Subcutaneous adipose tissue (tissue), 4 donors: Measurements from ENCODE around the gene SMARCD3. TPM values are rescaled to one million over a fixed set of nuclear protein-coding genes. Genes with fewer than 3 reads are reported as not detected.

Experiments
- total RNA-seq, 4 donors: library from RNA; depleted of rRNA; stranded (reverse); fragments of >200 nt; gene quantifications; one replicate each; pipeline ENCODE4 v1.1.0, GENCODE V29; 2016
- TF ChIP-seq, protein P1 (sequence below): fragments of 450-650 bp; IDR thresholded peaks from one replicate; pipeline ENCODE4 v1.5.1; 2016; ENCODE audit warnings: low read depth, mild to moderate bottlenecking, control low read depth, antibody characterized with exemption, moderate library complexity

Gene SMARCD3
- total RNA-seq, 4 donors from 2014 or later: 15.9 to 38.2 (median 21.1) TPM

DNA sequence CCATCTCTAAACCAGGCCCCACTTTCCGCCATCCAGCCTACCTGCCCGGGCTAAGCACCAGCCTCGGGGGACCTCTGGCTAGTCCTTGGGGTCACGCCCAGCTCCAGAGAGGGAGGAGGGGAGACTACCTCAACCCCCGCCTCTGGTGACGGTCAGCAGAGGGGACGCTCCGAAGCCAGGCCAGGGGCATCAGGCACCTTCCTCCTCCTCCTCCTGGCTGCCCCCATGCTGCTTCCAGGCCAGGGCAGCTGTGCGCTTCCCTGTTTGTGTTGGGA, 4.0 kb upstream of the SMARCD3 start:
- TF ChIP-seq, protein P1, sequence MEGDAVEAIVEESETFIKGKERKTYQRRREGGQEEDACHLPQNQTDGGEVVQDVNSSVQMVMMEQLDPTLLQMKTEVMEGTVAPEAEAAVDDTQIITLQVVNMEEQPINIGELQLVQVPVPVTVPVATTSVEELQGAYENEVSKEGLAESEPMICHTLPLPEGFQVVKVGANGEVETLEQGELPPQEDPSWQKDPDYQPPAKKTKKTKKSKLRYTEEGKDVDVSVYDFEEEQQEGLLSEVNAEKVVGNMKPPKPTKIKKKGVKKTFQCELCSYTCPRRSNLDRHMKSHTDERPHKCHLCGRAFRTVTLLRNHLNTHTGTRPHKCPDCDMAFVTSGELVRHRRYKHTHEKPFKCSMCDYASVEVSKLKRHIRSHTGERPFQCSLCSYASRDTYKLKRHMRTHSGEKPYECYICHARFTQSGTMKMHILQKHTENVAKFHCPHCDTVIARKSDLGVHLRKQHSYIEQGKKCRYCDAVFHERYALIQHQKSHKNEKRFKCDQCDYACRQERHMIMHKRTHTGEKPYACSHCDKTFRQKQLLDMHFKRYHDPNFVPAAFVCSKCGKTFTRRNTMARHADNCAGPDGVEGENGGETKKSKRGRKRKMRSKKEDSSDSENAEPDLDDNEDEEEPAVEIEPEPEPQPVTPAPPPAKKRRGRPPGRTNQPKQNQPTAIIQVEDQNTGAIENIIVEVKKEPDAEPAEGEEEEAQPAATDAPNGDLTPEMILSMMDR: no peak

DNA sequence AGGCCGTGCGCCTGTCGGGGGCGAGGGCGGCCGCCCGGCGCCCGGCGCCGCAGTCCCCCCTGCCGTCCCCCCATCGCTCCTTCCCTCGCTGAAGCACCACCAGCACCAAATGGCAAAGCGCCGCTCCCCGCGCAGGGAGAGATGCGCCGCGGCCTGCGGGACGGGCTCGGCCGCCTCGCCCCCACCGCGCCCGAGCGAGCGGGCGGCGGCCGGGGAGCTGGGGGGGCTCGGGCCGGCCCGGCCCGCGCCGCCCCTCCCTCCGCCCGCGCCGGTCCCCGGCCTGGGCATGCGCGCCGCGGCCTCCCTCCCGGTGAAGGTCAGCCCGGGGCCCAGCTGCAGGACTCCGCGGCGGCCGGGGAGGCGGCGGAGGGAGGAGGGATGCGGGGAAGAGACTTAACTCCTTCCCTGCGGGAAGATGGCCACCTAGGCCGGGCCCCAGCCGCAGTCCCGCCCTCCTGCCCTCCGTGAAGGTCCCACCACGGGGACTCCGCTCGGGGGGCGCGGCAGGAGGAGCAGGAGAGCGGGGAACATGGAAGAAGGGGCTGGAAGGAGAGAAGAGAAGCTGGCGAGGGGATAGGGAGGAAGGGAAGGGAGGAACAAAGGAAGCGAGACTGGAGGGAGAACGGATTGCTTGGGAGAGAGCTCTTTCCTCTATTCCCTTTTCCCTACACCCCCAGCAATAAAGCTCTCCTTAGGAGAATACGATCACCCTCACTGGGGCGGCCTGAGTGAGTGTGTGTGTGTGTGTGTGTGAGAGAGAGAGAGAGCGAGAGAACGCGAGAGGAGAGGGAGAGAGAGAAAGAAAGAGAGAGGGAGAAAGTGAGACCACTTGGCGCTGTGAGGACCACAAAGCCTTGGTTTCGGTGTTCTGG, 3.4 kb upstream of the SMARCD3 start:
- TF ChIP-seq, protein P1: no peak

- TF ChIP-seq, protein P1: no peak
Observed at GRCh38 chr7:151251328-151251688, 2.8 kb upstream of the SMARCD3 start.

GRCh38 chr7:151250181-151251132, 2.0 kb upstream of the SMARCD3 start:
- TF ChIP-seq, protein P1: no peak

- TF ChIP-seq, protein P1: no peak
Observed at GRCh38 chr7:151249732-151250072, 1.2 kb upstream of the SMARCD3 start.

GRCh38 chr7:151249034-151249731, 689 bp upstream of the SMARCD3 start:
- TF ChIP-seq, protein P1: no peak
